Activated naive CD8-positive, alpha-beta T cell treated with anti-CD3 and anti-CD28 coated beads for 36 hours (primary cell): Measurements from ENCODE around the gene AREG. TPM values are rescaled to one million over a fixed set of nuclear protein-coding genes. Genes with fewer than 3 reads are reported as not detected.

Source experiments
- DNase-seq: peaks from one replicate; pipeline ENCODE4 v3.0.0; 2021
- H3K27ac Mint-ChIP-seq: one replicate; pipeline ENCODE4 v1.8.0; 2022; ENCODE audit warnings: mild to moderate bottlenecking, moderate library complexity, mixed read lengths
- H3K27me3 Mint-ChIP-seq: one replicate; pipeline ENCODE4 v1.8.0; 2022; ENCODE audit warnings: mild to moderate bottlenecking, mixed read lengths
- H3K36me3 Mint-ChIP-seq: one replicate; pipeline ENCODE4 v1.8.0; 2021; ENCODE audit warnings: mild to moderate bottlenecking, mixed read lengths
- H3K4me1 Mint-ChIP-seq: one replicate; pipeline ENCODE4 v1.8.0; 2021; ENCODE audit warnings: mixed read lengths
- H3K4me3 Mint-ChIP-seq: one replicate; pipeline ENCODE4 v1.8.0; 2022; ENCODE audit warnings: mild to moderate bottlenecking, moderate library complexity, mixed read lengths
- H3K9me3 Mint-ChIP-seq: one replicate; pipeline ENCODE4 v1.8.0; 2022; ENCODE audit warnings: mixed read lengths
- total RNA-seq, 2 experiments: library from RNA; stranded (reverse); gene quantifications; one replicate each; pipeline ENCODE4 v1.2.3, GENCODE V29; 2021

The AREG gene
- total RNA-seq, 2 experiments from 2014 or later: 0.28 TPM; not detected in 1

GRCh38 chr4:74473155-74473811 is 28.3 kb downstream of the AREG start:
- DNase-seq: no peak
- H3K36me3 Mint-ChIP-seq: no peaks in the 10 kb centered on the region
- peaks cover 12% of the 10 kb centered on the region for H3K27me3 Mint-ChIP-seq
- H3K9me3 Mint-ChIP-seq: no peaks in the 10 kb centered on the region
- no peak overlapping the region for H3K27ac Mint-ChIP-seq
- no peak overlapping the region for H3K4me3 Mint-ChIP-seq
- no peaks in the 10 kb centered on the region for H3K4me1 Mint-ChIP-seq

DNA sequence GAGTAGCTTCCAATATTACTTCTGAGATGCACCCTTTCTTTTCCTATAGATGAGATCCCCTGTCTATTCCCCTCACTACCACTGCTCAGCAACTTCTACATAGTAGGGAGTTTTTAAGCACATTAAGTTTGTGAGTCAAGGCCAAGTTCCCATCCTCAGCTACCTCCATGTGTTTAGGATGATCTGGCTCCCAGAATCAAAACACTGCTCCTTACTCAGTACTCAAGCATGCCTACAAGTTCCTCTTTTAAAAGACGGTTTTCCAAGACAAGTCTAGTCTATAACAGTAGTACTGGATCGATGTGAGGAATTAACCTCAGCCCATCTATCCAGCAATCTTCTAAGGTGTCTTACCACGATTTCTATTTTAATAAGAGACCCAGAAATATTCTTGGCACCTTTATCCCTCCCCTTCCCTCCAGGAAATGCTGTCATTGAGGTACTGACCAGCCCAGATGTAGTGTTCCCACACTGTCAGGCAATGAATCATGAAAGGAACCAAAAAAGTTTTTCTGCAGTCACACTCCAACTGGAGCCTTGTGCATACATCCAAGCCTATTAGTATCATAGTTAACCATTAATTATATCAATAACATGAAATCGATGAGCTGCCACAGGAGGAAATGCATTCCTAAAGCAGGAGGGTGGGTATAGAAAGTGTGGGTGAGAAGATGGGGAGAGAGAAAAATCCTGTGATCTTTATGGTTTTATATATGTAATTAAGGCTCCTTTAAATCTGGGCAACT is 29.6 kb downstream of the AREG start:
- no peaks in the 10 kb centered on the region for H3K36me3 Mint-ChIP-seq
- peaks cover 12% of the 10 kb centered on the region for H3K27me3 Mint-ChIP-seq
- DNase-seq: no peak
- no peaks in the 10 kb centered on the region for H3K9me3 Mint-ChIP-seq
- H3K27ac Mint-ChIP-seq: no peak overlapping the region
- no peak overlapping the region for H3K4me3 Mint-ChIP-seq
- H3K4me1 Mint-ChIP-seq: no peaks in the 10 kb centered on the region

DNA sequence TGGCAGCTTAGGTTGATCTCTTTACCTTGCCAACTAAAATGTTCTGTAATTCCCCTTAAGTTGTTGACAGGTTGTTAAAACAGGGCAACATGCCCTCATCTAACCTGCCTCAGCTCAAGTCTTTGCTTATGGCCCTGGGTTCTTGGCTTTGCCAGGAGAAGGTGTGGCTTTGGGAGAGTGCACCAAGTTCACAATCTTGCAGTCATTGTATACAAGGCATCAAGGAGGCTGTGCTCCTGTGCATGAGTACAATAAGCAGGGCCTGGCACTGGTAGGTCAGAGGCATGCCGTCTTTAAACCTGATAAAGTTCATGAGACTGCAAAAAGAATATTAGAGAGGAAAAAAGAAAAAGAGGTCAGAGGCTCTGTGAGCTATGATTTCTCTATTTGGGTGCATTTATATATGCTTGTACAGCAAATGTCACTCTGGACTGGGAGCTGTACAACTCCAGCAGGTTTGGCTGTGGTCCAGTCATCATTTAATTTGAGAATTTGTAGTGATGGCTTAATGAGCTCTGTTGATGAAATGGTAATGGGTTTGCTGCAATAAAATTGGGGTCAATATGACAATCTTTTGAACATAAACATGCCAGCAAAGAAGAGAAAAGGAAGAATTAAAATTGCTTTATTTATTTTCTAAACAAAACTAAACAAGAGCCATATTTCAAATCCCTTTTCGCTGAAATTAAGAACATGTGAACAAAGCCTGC is 30.3 kb downstream of the AREG start:
- no peak overlapping the region for H3K4me3 Mint-ChIP-seq
- H3K27ac Mint-ChIP-seq: no peak overlapping the region
- H3K36me3 Mint-ChIP-seq: no peaks in the 10 kb centered on the region

DNA sequence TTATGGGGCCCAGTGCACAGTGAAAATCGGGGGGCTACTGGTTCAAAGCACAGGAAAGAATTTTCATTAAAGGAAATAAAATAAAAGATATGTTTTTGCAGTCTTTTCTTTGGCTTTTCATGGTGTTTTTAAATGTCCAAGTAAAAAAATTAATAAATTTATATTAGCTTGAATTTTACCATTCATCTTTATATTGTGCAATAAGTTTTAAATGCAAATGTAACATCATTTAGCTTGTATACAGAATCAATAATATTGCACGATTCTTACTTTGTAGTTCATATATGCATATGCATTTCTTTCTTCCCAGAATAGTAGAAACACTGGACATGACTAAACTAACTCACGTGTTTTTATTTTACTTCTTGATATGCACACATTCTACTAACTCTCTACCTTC is 31.0 kb downstream of the AREG start:
- Mint-ChIP-seq H3K9me3 (no peaks in the 10 kb centered on the region), H3K27me3 (peaks cover 12% of the 10 kb centered on the region), H3K4me1 (no peaks in the 10 kb centered on the region)

More for the DNA sequence above, 30.3 kb downstream of the AREG start:
- H3K4me1 Mint-ChIP-seq: no peaks in the 10 kb centered on the region
- H3K9me3 Mint-ChIP-seq: no peaks in the 10 kb centered on the region
- H3K27me3 Mint-ChIP-seq: peaks cover 12% of the 10 kb centered on the region
- no peak for DNase-seq

DNA sequence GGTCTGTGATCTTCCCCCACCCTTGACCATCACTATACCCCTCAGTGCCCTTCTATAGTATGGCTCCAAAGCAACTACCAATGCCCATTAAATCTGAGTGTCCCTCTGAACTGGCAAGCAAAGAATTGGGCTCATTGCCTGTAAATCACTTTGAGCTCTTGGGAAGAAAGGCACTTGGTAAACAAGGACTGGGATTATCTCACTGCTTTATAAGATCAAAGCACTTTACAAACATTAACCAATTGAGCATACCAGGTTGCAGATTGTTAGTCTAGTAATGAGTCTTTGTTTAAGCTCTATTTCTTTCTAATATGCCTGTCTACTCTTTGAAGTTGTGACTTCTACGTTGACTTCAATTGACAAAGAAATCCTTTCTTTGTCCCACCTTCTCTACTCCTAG is 34.1 kb downstream of the AREG start:
- Mint-ChIP-seq H3K9me3 (no peaks in the 10 kb centered on the region), H3K4me3 (no peak overlapping the region), H3K36me3 (no peaks in the 10 kb centered on the region), H3K27ac (no peak overlapping the region), H3K27me3 (peaks cover 12% of the 10 kb centered on the region), H3K4me1 (peaks cover 3% of the 10 kb centered on the region)
- no peak for DNase-seq

More for the DNA sequence above, 31.0 kb downstream of the AREG start:
- no peaks in the 10 kb centered on the region for H3K36me3 Mint-ChIP-seq
- H3K27ac Mint-ChIP-seq: no peak overlapping the region
- no peak for DNase-seq
- H3K4me3 Mint-ChIP-seq: no peak overlapping the region

DNA sequence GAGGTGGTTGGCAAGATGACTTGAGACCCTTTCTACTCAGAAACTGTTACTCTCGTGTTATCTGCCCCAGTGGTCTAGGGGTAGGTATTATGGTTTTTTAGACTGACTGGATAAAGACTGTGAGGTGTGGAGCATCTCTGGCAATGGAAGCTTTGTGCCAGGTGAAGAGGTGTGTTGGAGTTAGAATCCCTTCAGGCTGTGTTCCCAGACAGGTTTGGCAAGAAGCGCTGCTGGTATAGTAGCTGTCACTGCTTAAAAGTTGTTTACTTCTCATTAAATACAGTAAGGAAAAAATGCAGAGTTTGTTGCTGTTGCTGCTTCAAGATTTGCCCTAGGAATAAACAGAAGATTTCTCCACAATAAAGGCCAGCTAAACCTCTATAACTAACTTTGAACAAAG is 35.3 kb downstream of the AREG start:
- H3K9me3 Mint-ChIP-seq: no peaks in the 10 kb centered on the region
- DNase-seq: no peak
- H3K27ac Mint-ChIP-seq: no peak overlapping the region
- no peaks in the 10 kb centered on the region for H3K36me3 Mint-ChIP-seq
- peaks cover 3% of the 10 kb centered on the region for H3K4me1 Mint-ChIP-seq
- H3K27me3 Mint-ChIP-seq: peaks cover 2% of the 10 kb centered on the region
- H3K4me3 Mint-ChIP-seq: no peak overlapping the region

DNA sequence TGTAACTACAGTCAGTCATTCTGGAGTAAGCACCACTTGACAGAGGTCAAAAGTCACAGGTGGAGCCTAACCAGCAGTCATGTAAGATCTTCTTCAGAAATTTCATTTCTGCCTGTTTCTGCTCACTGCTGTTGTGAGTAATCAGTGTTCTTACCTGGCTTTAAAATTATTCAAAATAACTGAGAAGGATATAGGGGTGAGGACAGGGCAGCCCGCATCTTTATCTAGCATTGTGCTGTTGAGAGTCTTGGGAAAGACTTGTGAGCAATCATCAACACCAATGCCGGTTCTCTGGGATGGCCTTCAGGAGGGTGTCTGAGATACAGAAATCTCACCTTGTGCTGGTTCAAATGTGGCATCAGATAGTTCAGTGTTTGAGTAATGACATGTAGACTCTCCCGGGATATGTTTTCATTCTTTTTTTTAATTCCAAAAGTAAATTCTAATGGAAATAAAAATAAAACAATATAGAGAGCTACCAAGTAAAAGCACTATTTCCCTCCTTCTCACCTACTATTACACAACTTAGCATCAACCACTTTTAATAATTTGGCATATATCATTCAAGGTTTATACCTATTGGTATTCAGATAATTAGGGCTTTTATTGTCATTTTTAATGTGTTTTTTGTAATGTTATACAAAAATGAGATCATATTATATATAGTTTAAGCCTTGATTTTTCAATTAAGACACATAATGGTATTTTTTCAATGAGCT is 37.1 kb downstream of the AREG start:
- H3K27ac Mint-ChIP-seq: no peak overlapping the region
- no peaks in the 10 kb centered on the region for H3K9me3 Mint-ChIP-seq
- H3K36me3 Mint-ChIP-seq: no peaks in the 10 kb centered on the region
- H3K27me3 Mint-ChIP-seq: no peaks in the 10 kb centered on the region
- H3K4me3 Mint-ChIP-seq: no peak overlapping the region
- peaks cover 6% of the 10 kb centered on the region for H3K4me1 Mint-ChIP-seq
- no peak for DNase-seq

DNA sequence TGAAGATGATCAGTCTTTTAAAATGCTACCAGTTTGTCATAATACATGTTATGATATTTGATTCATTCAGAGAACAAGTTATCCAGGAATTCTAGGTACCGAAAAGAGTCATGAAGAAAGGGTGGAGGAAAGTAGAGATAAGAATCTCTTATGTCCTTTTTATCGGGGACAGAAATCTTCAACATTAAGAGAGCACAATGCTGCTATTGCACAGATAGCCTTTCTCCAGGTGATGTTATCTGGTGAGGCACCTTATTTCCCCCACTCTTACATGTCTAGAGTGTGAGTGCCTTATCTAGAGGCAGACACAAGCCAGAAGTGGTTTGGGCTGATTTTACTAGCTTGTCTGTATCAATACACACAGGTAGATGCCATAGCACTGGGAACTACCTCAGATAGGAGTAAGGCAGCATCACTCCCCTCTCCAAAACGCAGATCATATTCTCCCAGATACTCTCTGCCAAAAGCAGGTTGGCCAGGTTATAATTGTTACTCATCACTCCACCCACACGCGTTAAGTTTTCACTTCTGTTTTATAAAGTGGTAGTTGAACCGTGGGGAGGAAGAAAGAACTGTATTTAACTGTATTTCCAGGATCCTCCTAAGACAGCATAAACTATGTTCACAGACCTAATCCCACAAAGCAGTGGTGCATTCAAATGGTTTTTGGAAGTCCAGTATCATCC is 38.4 kb downstream of the AREG start:
- H3K4me3 Mint-ChIP-seq: no peak overlapping the region

GRCh38 chr4:74486905-74487304 is 42.0 kb downstream of the AREG start:
- Mint-ChIP-seq H3K27me3 (no peaks in the 10 kb centered on the region), H3K4me1 (peaks cover 6% of the 10 kb centered on the region), H3K36me3 (no peaks in the 10 kb centered on the region), H3K27ac (no peak overlapping the region), H3K4me3 (no peak overlapping the region), H3K9me3 (no peaks in the 10 kb centered on the region)
- DNase-seq: no peak

More for the DNA sequence above, 38.4 kb downstream of the AREG start:
- DNase-seq: no peak
- Mint-ChIP-seq H3K9me3 (no peaks in the 10 kb centered on the region), H3K27me3 (no peaks in the 10 kb centered on the region), H3K36me3 (no peaks in the 10 kb centered on the region), H3K27ac (no peak overlapping the region), H3K4me1 (peaks cover 6% of the 10 kb centered on the region)

- no peaks in the 10 kb centered on the region for H3K27me3 Mint-ChIP-seq
These were observed 42.8 kb downstream of the AREG start for GRCh38 chr4:74487771-74488170.

DNA sequence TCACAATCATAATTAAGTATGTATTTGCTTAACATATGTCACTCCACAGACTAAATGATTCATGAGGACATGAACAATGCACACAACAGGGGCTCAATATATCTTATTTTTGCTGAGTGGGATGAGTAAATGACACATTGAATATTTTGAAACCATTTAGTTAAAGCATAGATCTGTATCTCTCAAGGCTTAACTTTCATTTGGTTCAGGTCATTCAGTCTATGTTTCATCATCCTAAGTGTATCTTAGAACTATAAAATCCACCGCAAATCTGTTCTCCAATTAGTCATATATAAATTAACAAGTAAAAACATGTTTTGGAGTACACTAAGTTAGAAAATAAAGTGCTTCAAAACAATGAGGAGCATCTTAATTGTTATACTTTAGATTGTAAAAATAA is 45.8 kb downstream of the AREG start:
- DNase-seq: no peak
- Mint-ChIP-seq H3K27me3 (no peaks in the 10 kb centered on the region), H3K27ac (no peak overlapping the region), H3K36me3 (no peaks in the 10 kb centered on the region), H3K4me1 (peaks cover 3% of the 10 kb centered on the region), H3K4me3 (no peak overlapping the region), H3K9me3 (no peaks in the 10 kb centered on the region)

More at GRCh38 chr4:74487771-74488170, 42.8 kb downstream of the AREG start:
- Mint-ChIP-seq H3K36me3 (no peaks in the 10 kb centered on the region), H3K4me1 (peaks cover 6% of the 10 kb centered on the region), H3K9me3 (no peaks in the 10 kb centered on the region), H3K27ac (no peak overlapping the region), H3K4me3 (no peak overlapping the region)
- no peak for DNase-seq

- Mint-ChIP-seq H3K4me1 (no peaks in the 10 kb centered on the region), H3K4me3 (no peak overlapping the region), H3K27ac (no peak overlapping the region), H3K27me3 (peaks cover 13% of the 10 kb centered on the region), H3K9me3 (no peaks in the 10 kb centered on the region), H3K36me3 (no peaks in the 10 kb centered on the region)
- no peak for DNase-seq
These were observed 55.2 kb downstream of the AREG start for GRCh38 chr4:74499986-74500781.

DNA sequence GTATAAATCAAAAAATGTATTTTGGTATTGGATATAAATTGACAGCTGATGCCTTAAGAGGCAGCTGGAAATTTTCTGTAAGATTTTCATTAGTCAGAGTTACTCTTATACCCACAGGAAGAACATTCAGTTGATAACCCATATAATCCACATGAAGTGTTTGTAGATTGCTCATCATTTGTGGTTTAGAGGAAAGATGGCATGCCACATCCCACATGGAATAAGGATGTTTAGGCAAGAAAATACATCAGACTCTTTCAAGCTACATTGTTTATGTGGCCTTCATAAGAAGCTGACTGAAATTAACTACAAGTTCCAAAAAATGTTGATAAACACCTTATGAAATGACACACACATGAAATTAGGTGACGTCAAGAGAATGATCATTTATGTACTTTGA is 56.6 kb downstream of the AREG start:
- Mint-ChIP-seq H3K36me3 (no peaks in the 10 kb centered on the region), H3K4me3 (no peak overlapping the region), H3K4me1 (no peaks in the 10 kb centered on the region), H3K27me3 (peaks cover 13% of the 10 kb centered on the region), H3K27ac (no peak overlapping the region), H3K9me3 (no peaks in the 10 kb centered on the region)
- DNase-seq: no peak

GRCh38 chr4:74503580-74503979 is 58.6 kb downstream of the AREG start:
- no peak overlapping the region for H3K4me3 Mint-ChIP-seq
- H3K27me3 Mint-ChIP-seq: peaks cover 21% of the 10 kb centered on the region
- DNase-seq: no peak
- no peaks in the 10 kb centered on the region for H3K36me3 Mint-ChIP-seq
- no peaks in the 10 kb centered on the region for H3K4me1 Mint-ChIP-seq
- no peaks in the 10 kb centered on the region for H3K9me3 Mint-ChIP-seq
- H3K27ac Mint-ChIP-seq: no peak overlapping the region
